Keratinocyte (primary cell): ENCODE measurements around the gene SIGMAR1.

Experiments used
- CTCF ChIP-seq, 3 experiments: IDR thresholded peaks in 1 of 3; conservative IDR thresholded peaks in 1 of 3; optimal IDR thresholded peaks in 1 of 3; 2 replicates in 2 of 3; 3 replicates in 1 of 3; pipeline versions ENCODE3 to v1.5.1; 2011; ENCODE audit warnings: low read length in 3 of 3, mild to moderate bottlenecking in 3 of 3, moderate library complexity in 2 of 3, control low read depth in 1 of 3, inconsistent platforms in 1 of 3; ENCODE audit not compliant: insufficient read depth in 2 of 3; ENCODE audit errors: extremely low read depth in 1 of 3
- EZH2 ChIP-seq: IDR thresholded peaks from one replicate; pipeline ENCODE4 v1.6.1; 2012; ENCODE audit warnings: inconsistent platforms, mild to moderate bottlenecking, low read length, moderate library complexity

- TF ChIP-seq EZH2 (peak; percentile 94), CTCF (optimal IDR thresholded peaks at IDR 0.05 in 1 of 3, IDR thresholded peaks at IDR 0.05 in 1 of 3, conservative IDR thresholded peaks at IDR 0.05 in 1 of 3; ENCODE audit: extremely low read depth in 1 of 3, insufficient read depth in 2 of 3, low read length in 3 of 3) (no peak)
Measured at GRCh38 chr9:34588671-34589635, 48.6 kb downstream of the SIGMAR1 start.
